ENCODE measurements around the gene DUSP7.

The DUSP7 gene

GRCh38 chr3:52072020-52072419, 15.6 kb upstream of the DUSP7 start:
- Histone ChIP-seq H3K27ac (no peak overlapping the region), H3K4me3 (no peak overlapping the region)
- DNase-seq (ENCODE audit: low spot score), result no peak
- TF ChIP-seq, protein P1, sequence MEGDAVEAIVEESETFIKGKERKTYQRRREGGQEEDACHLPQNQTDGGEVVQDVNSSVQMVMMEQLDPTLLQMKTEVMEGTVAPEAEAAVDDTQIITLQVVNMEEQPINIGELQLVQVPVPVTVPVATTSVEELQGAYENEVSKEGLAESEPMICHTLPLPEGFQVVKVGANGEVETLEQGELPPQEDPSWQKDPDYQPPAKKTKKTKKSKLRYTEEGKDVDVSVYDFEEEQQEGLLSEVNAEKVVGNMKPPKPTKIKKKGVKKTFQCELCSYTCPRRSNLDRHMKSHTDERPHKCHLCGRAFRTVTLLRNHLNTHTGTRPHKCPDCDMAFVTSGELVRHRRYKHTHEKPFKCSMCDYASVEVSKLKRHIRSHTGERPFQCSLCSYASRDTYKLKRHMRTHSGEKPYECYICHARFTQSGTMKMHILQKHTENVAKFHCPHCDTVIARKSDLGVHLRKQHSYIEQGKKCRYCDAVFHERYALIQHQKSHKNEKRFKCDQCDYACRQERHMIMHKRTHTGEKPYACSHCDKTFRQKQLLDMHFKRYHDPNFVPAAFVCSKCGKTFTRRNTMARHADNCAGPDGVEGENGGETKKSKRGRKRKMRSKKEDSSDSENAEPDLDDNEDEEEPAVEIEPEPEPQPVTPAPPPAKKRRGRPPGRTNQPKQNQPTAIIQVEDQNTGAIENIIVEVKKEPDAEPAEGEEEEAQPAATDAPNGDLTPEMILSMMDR (IDR thresholded peaks at IDR 0.05), result no peak

DNA sequence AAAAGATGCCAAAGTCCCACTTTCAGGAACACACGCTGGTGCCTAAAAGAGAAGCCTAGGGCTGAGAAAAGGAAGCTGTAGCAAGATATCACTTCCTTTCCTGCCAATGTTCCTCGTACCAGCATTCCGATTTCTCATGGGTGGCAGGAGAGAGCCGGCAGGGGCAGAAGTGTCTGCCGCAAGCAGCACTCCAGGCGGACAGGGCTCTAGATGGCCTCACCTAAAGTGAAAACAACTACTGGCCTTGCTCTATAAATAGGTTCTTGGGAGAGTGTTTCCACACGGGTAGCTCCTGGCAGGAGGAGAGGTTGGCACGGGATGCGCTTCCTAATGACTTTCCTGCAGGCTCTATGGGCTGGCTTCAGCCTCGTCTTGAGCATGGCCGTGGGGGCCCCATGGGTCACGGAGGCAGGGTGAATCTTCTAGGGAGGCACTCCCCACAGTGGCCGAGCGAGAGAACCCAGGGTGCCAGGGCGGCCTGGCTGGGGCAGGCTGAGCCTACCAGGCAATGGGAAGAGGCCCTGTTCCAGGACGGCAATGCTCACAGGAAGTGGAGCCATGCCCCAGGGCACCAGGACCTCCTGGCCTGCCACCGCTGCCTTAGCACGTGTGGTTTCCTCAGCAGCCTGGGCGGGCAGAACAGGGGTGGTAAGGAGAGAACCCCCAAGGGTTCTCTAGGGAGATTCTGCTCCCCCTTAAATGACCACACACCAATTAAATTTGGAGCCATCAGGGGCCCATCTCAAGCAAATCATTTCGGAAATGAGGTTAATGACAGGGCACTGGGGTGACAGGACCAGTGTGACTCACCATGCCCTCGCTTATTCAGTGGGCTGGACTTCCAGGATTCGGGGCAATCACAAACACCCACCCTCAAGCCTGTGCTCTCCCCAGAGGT, 14.6 kb upstream of the DUSP7 start:
- TF ChIP-seq, protein P1 (IDR thresholded peaks at IDR 0.05), result no peak
- peak overlapping the region; percentile 55 to 72 for H3K27ac ChIP-seq
- no peak overlapping the region for H3K4me3 ChIP-seq
- no peak for DNase-seq (ENCODE audit: low spot score)

DNA sequence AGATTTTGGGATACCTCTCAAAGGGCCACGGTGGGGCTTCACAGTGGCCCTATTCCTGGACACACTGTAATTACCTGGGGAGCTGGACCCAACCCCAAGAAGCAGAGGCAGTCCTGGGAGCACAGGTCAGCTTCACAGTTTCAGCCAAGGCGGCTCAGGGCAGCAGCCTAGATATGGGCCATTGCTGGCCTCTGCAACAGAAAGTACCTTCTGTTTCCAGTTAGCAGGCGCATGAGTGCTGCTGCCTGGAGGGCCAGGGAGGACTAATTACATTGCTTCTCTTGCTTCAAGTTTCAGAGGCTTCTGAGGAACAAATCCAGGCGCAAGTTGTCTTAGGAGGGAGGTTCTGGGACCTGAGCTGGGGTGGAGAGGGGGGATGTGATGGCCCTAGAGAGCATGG, 13.5 kb upstream of the DUSP7 start:
- Histone ChIP-seq H3K27ac (peak overlapping the region in 1 of 2 donors; percentile 72), H3K4me3 (no peak overlapping the region)
- TF ChIP-seq, protein P1 (IDR thresholded peaks at IDR 0.05), result no peak
- no peak for DNase-seq (ENCODE audit: low spot score)

GRCh38 chr3:52069135-52069534, 12.8 kb upstream of the DUSP7 start:
- Histone ChIP-seq H3K4me3 (no peak overlapping the region), H3K27ac (no peak overlapping the region)
- TF ChIP-seq, protein P1 (IDR thresholded peaks at IDR 0.05), result no peak
- DNase-seq (ENCODE audit: low spot score), result no peak

DNA sequence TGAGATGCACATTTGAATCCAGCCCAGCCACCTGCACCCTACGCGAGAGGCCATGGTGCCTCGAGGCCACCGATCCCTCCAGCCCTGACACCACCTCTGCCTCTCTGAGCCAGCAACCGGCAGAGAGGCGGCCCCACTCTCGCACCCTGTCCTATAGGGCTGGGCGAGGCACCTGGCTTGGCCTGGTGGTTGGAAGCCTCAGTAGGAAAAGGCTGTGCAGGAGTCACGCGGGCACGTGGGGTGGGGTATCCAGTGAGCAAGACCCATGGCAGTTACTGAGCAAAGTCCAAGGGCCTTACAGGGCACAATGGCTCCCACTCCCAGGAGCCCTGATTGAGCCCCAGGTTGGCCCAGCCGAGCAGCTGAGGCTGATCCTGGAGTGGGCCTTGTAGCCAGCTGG, 12.4 kb upstream of the DUSP7 start:
- DNase-seq (ENCODE audit: low spot score), result no peak
- Histone ChIP-seq H3K4me3 (no peak overlapping the region), H3K27ac (no peak overlapping the region)
- TF ChIP-seq, protein P1 (IDR thresholded peaks at IDR 0.05), result no peak

DNA sequence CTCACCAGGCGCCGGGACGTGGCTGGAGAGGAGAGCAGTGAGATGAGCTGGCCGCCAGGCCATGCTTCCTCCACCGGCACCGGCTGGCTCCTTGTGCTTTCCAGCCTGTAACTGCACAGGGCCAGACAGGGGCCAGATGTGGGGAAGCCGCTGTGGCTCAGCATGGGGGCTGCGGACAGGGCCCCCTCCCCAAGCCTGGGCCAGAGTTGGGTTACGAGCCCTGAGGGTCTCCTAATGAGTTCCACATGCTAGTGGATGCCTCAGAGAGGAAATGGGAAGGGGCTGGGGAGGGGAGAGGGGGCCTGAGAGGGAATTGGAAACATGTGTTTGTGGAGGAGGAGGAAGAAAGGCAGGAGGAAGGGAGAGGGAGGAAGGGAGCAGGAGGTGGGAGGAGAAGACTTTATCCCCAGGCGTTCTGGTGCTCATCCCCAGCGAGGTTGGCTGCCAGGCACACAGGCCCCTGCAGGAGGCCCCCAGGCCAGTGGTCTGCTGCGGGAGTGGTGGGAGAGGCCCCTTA, 11.7 kb upstream of the DUSP7 start:
- DNase-seq (ENCODE audit: low spot score), result no peak
- TF ChIP-seq, protein P1 (IDR thresholded peaks at IDR 0.05), result no peak
- Histone ChIP-seq H3K4me3 (no peak overlapping the region), H3K27ac (no peak overlapping the region)

DNA sequence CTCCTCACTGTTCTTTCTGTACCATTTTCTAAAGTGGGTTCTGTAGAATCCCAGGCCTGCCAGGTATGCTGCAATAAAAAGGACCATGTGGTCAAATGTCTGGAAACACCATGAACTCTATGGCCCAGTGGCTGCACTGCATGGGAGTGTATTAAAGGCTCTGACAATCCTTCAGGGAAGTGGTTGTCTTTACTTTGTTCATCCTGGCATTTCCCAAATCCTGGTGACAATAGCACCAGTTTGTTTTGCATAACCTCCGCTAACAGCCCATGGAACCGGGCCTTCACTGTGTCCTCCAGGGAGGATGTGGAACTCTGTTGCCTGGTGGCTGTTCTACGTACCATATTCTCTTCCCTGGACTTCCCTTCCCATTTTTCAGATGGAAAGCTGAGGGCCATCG, 11.2 kb upstream of the DUSP7 start:
- Histone ChIP-seq H3K27ac (no peak overlapping the region), H3K4me3 (no peak overlapping the region)
- DNase-seq (ENCODE audit: low spot score), result no peak
- TF ChIP-seq, protein P1 (IDR thresholded peaks at IDR 0.05), result no peak

Data from coronary artery (tissue), 2 donors.